Measurements from ENCODE around the gene SULT1C3. TPM values are rescaled to one million over a fixed set of nuclear protein-coding genes. Genes with fewer than 3 reads are reported as not detected.

SULT1C3 gene
- polyA plus RNA-seq, 1 donor (not counting 4 experiments of a cell fraction or from before 2014, with no cell fraction given), result not detected

- Histone ChIP-seq H3K4me3 (ENCODE audit: control insufficient read depth in 2 of 3, extremely low read depth in 1 of 3, insufficient read depth in 2 of 3, low read depth in 1 of 3, low read length in 3 of 3) (no peak overlapping the region), H3K36me3 (ENCODE audit: control insufficient read depth in 2 of 2, extremely low read depth in 1 of 2, insufficient read depth in 2 of 2, low read length in 2 of 2) (no peaks in the 10 kb centered on the region), H3K27ac (ENCODE audit: control insufficient read depth, insufficient read depth, low read length) (no peak overlapping the region), H3K9me1 (ENCODE audit: control insufficient read depth, extremely low read depth, insufficient read depth, low read length) (no peaks in the 10 kb centered on the region), H3K4me2 (ENCODE audit: control insufficient read depth, extremely low read depth, insufficient read depth, low read depth, low read length) (no peak overlapping the region), H3K4me1 (ENCODE audit: control insufficient read depth, extremely low read depth, insufficient read depth, low read length) (peaks cover 4% of the 10 kb centered on the region), H2AFZ (ENCODE audit: control insufficient read depth, low read length) (no peak overlapping the region), H3K9ac (ENCODE audit: control insufficient read depth, extremely low read depth, insufficient read depth, low read length) (no peak overlapping the region), H3K79me2 (ENCODE audit: control insufficient read depth, insufficient read depth, low read length) (no peaks in the 10 kb centered on the region), H4K20me1 (ENCODE audit: control insufficient read depth, extremely low read depth, insufficient read depth, low read length) (no peaks in the 10 kb centered on the region), H3K9me3 (ENCODE audit: control insufficient read depth, low read depth, low read length) (no peaks in the 10 kb centered on the region), H3K27me3 (ENCODE audit: control insufficient read depth, extremely low read depth, insufficient read depth, low read length) (no peaks in the 10 kb centered on the region)
- no peak for FAIRE-seq
- dilution Hi-C loops (cut with MboI; ENCODE audit: extremely low pct_ligation_motif_present, low sequenced_read_pairs), result no loop called here
- TF ChIP-seq CTCF (optimal IDR thresholded peaks at IDR 0.05 in 1 of 3, IDR thresholded peaks at IDR 0.05 in 1 of 3, conservative IDR thresholded peaks at IDR 0.05 in 1 of 3; ENCODE audit: extremely low read depth in 1 of 3, insufficient read depth in 2 of 3, low read length in 3 of 3) (peak in 2 of 3 experiments; percentile 21 to 30), EZH2 (IDR thresholded peaks at IDR 0.05; ENCODE audit: low read length) (no peak)
- no peak for DNase-seq (ENCODE audit: low read depth, low spot score)
Measured at GRCh38 chr2:108194409-108195132, 45.2 kb upstream of the SULT1C3 start.

DNA sequence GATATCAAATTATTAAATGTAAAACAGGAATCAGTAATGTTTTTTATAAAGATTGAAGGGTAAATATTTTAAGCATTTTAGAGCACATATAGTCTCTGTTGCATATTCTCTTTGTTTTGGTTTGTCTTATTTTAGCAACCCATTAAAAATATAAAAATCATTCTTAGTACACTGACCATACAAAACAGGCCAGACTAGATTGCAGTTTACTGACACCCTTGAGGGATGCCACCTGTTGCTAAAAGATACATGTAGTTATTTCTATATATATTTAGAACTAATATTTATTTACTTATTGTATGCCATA, 44.7 kb upstream of the SULT1C3 start:
- no peak overlapping the region for H3K27ac ChIP-seq (ENCODE audit: control insufficient read depth, insufficient read depth, low read length)
- FAIRE-seq (no peak), DNase-seq (ENCODE audit: low read depth, low spot score) (no peak)
- no peak overlapping the region for H3K4me3 ChIP-seq (ENCODE audit: control insufficient read depth in 2 of 3, extremely low read depth in 1 of 3, insufficient read depth in 2 of 3, low read depth in 1 of 3, low read length in 3 of 3)
- no peak overlapping the region for H3K9ac ChIP-seq (ENCODE audit: control insufficient read depth, extremely low read depth, insufficient read depth, low read length)
- no peak overlapping the region for H3K4me2 ChIP-seq (ENCODE audit: control insufficient read depth, extremely low read depth, insufficient read depth, low read depth, low read length)
- peaks cover 4% of the 10 kb centered on the region for H3K4me1 ChIP-seq (ENCODE audit: control insufficient read depth, extremely low read depth, insufficient read depth, low read length)
- H3K36me3 ChIP-seq (ENCODE audit: control insufficient read depth in 2 of 2, extremely low read depth in 1 of 2, insufficient read depth in 2 of 2, low read length in 2 of 2), result no peaks in the 10 kb centered on the region
- no peaks in the 10 kb centered on the region for H3K9me1 ChIP-seq (ENCODE audit: control insufficient read depth, extremely low read depth, insufficient read depth, low read length)
- no peaks in the 10 kb centered on the region for H3K9me3 ChIP-seq (ENCODE audit: control insufficient read depth, low read depth, low read length)
- dilution Hi-C loops (cut with MboI; ENCODE audit: extremely low pct_ligation_motif_present, low sequenced_read_pairs), result no loop called here
- H4K20me1 ChIP-seq (ENCODE audit: control insufficient read depth, extremely low read depth, insufficient read depth, low read length), result no peaks in the 10 kb centered on the region
- no peaks in the 10 kb centered on the region for H3K27me3 ChIP-seq (ENCODE audit: control insufficient read depth, extremely low read depth, insufficient read depth, low read length)
- H3K79me2 ChIP-seq (ENCODE audit: control insufficient read depth, insufficient read depth, low read length), result no peaks in the 10 kb centered on the region
- TF ChIP-seq CTCF (optimal IDR thresholded peaks at IDR 0.05 in 1 of 3, IDR thresholded peaks at IDR 0.05 in 1 of 3, conservative IDR thresholded peaks at IDR 0.05 in 1 of 3; ENCODE audit: extremely low read depth in 1 of 3, insufficient read depth in 2 of 3, low read length in 3 of 3) (no peak), EZH2 (IDR thresholded peaks at IDR 0.05; ENCODE audit: low read length) (no peak)
- no peak overlapping the region for H2AFZ ChIP-seq (ENCODE audit: control insufficient read depth, low read length)

All from keratinocyte (primary cell).